Liver (tissue), 9 donors: Measurements from ENCODE around the gene ITPKB. TPM values are rescaled to one million over a fixed set of nuclear protein-coding genes. Genes with fewer than 3 reads are reported as not detected.

Source experiments
- DNase-seq: peaks from one replicate; pipeline ENCODE4 v3.0.0-alpha.2; 2017; ENCODE audit warnings: low spot score
- H3K27ac ChIP-seq, 2 donors: one replicate each; pipeline ENCODE4 v1.7.0; 2013; ENCODE audit warnings: inconsistent platforms in 2 of 2, low read length in 2 of 2, control low read depth in 1 of 2, low read depth in 1 of 2, mild to moderate bottlenecking in 1 of 2
- H3K27me3 ChIP-seq, 4 donors: one replicate each; pipeline versions ENCODE4 v1.6.1 to v1.7.0; 2013; ENCODE audit warnings: low read length in 3 of 4, inconsistent platforms in 1 of 4, mild to moderate bottlenecking in 1 of 4, moderate library complexity in 1 of 4; ENCODE audit not compliant: control insufficient read depth in 4 of 4, insufficient read depth in 4 of 4
- H3K36me3 ChIP-seq, 4 donors: one replicate each; pipeline versions ENCODE4 v1.6.1 to v1.7.0; 2013; ENCODE audit warnings: low read length in 3 of 4, mild to moderate bottlenecking in 3 of 4, low read depth in 1 of 4, moderate library complexity in 1 of 4; ENCODE audit not compliant: control insufficient read depth in 4 of 4, insufficient read depth in 3 of 4
- H3K4me1 ChIP-seq, 4 donors: one replicate each; pipeline versions ENCODE4 v1.6.1 to v1.7.0; 2013; ENCODE audit warnings: low read length in 3 of 4, mild to moderate bottlenecking in 3 of 4, moderate library complexity in 1 of 4; ENCODE audit not compliant: control insufficient read depth in 4 of 4, insufficient read depth in 4 of 4
- H3K4me3 ChIP-seq, 3 donors: one replicate each; pipeline versions ENCODE4 v1.6.1 to v1.7.0; 2013; ENCODE audit warnings: low read length in 3 of 3, control low read depth in 1 of 3, low read depth in 1 of 3, mild to moderate bottlenecking in 1 of 3
- H3K9ac ChIP-seq, 2 donors: one replicate each; pipeline ENCODE4 v1.7.0; 2013; ENCODE audit warnings: low read length in 2 of 2, mild to moderate bottlenecking in 2 of 2, moderate library complexity in 2 of 2, control low read depth in 1 of 2, low read depth in 1 of 2
- H3K9me3 ChIP-seq, 4 donors: one replicate each; pipeline versions ENCODE4 v1.6.1 to v1.7.0; 2013; ENCODE audit warnings: low read length in 3 of 4; ENCODE audit not compliant: control insufficient read depth in 4 of 4
- EGR1 ChIP-seq, 2 donors: IDR thresholded peaks; 2 replicates each; pipeline ENCODE4 v1.6.1; 2016 to 2018; ENCODE audit warnings: antibody characterized with exemption in 2 of 2, low read depth in 2 of 2
- FOXA1 ChIP-seq: IDR thresholded peaks from 2 replicates; pipeline ENCODE4 v1.6.1; 2016; ENCODE audit warnings: antibody characterized with exemption
- FOXA2 ChIP-seq: IDR thresholded peaks from 2 replicates; pipeline ENCODE4 v1.6.1; 2016; ENCODE audit warnings: antibody characterized with exemption
- GABPA ChIP-seq, 2 donors: IDR thresholded peaks in 1 of 2; conservative IDR thresholded peaks in 1 of 2; 2 replicates each; pipeline ENCODE4 v1.6.1; 2016; ENCODE audit warnings: antibody characterized with exemption in 2 of 2, mild to moderate bottlenecking in 1 of 2, moderate library complexity in 1 of 2
- HNF4A ChIP-seq, 2 donors: conservative IDR thresholded peaks; 2 replicates each; pipeline ENCODE4 v1.6.1; 2016; ENCODE audit warnings: antibody characterized with exemption in 2 of 2, mild to moderate bottlenecking in 2 of 2
- HNF4G ChIP-seq: IDR thresholded peaks from 2 replicates; pipeline ENCODE4 v1.6.1; 2016; ENCODE audit warnings: antibody characterized with exemption
- JUND ChIP-seq, 2 donors: IDR thresholded peaks; 2 replicates each; pipeline ENCODE4 v1.6.1; 2016; ENCODE audit warnings: antibody characterized with exemption in 2 of 2
- NR2F2 ChIP-seq: IDR thresholded peaks from 2 replicates; pipeline ENCODE4 v1.6.1; 2016; ENCODE audit warnings: antibody characterized with exemption
- RAD21 ChIP-seq, 2 donors: IDR thresholded peaks; 2 replicates each; pipeline ENCODE4 v1.6.1; 2016; ENCODE audit warnings: antibody characterized with exemption in 2 of 2, mild to moderate bottlenecking in 2 of 2
- RXRA ChIP-seq, 2 donors: IDR thresholded peaks; 2 replicates each; pipeline ENCODE4 v1.6.1; 2017 to 2018; ENCODE audit warnings: antibody characterized with exemption in 2 of 2, mild to moderate bottlenecking in 1 of 2
- SP1 ChIP-seq: IDR thresholded peaks from 2 replicates; pipeline ENCODE4 v1.6.1; 2018; ENCODE audit warnings: antibody characterized with exemption, mild to moderate bottlenecking
- TAF1 ChIP-seq: conservative IDR thresholded peaks from 2 replicates; pipeline ENCODE4 v1.6.1; 2016; ENCODE audit warnings: antibody characterized with exemption, mild to moderate bottlenecking
- YY1 ChIP-seq: IDR thresholded peaks from 2 replicates; pipeline ENCODE4 v1.6.1; 2016; ENCODE audit warnings: antibody characterized with exemption, mild to moderate bottlenecking
- WGBS: extraction: QIAGEN DNeasy Blood & Tissue Kit; methylation state at CpG from one replicate; pipeline ENCODE4 v1.1.7; 2013; 5-methylcytosine and 5-hydroxymethylcytosine counted together
- polyA plus RNA-seq, 2 donors: library from polyadenylated mRNA; stranded (reverse) in 1 of 2; unstranded in 1 of 2; fragments of 200-250 nt in 1 of 2; fragments of >200 nt in 1 of 2; fragmentation: Nextera tagmentation in 1 of 2; extraction: Ambion mirVana in 1 of 2; gene quantifications; one replicate each; pipeline versions ENCODE4 v1.2.1 to v1.2.3, GENCODE V29; 2013 to 2015
- total RNA-seq, 2 donors: library from RNA; depleted of rRNA; stranded (reverse); fragments of >200 nt; gene quantifications; one replicate each; pipeline ENCODE4 v1.2.3, GENCODE V29; 2014
- TF ChIP-seq, protein P1 (sequence below): IDR thresholded peaks from 2 replicates; pipeline ENCODE4 v1.6.1; 2016; ENCODE audit warnings: antibody characterized with exemption
- TF ChIP-seq, protein P2 (sequence below): fragments of 150-350 bp; IDR thresholded peaks from 2 replicates; pipeline ENCODE4 v1.5.1; 2017; ENCODE audit warnings: improper control_type of control experiment, low read depth, low read length; ENCODE audit not compliant: missing input control
- TF ChIP-seq, protein P3 (sequence below): IDR thresholded peaks from 2 replicates; pipeline ENCODE4 v1.6.1; 2016; ENCODE audit warnings: antibody characterized with exemption
- TF ChIP-seq, protein P4 (sequence below): IDR thresholded peaks from 2 replicates; pipeline ENCODE4 v1.6.1; 2016; ENCODE audit warnings: antibody characterized with exemption, mild to moderate bottlenecking
- TF ChIP-seq, protein P5 (sequence below): IDR thresholded peaks from 2 replicates; pipeline ENCODE4 v1.6.1; 2016; ENCODE audit warnings: antibody characterized with exemption
- donor health status: healthy.
- donor health status: healthy.
- donor health status: healthy.
- donor health status: healthy.
- donor health status: healthy.

ITPKB gene
- total and polyA plus RNA-seq, 4 donors: 0.61 to 5.8 (median 3.7) TPM

DNA sequence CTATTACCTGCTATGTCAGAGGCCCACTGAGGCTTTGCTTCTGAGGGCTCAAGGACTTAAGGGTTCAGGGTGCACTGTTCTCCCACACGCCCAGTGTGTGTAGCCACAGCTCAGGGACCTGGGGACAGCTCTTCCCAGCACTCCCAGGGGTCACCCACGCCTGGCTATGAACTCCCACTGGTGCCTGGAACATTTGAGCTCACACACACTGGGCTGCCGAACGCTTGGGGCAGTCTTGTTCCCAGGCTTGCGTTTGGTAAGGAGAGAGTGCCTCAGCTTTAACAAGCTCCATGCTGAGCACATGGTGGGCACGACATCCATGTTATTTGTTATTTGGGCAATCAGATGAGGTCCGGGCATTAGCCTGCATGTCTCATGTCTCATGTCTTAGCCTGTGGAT, 153.0 kb downstream of the ITPKB start:
- no peak overlapping the region for H3K4me3 ChIP-seq
- WGBS: 95% methylated on average over 7 of the region's 7 CpGs
- DNase-seq: no peak
- no peaks in the 10 kb centered on the region for H3K9me3 ChIP-seq
- TF ChIP-seq SP1 (no peak), RAD21 (IDR thresholded peaks at IDR 0.05) (no peak), NR2F2 (no peak), HNF4G (no peak), YY1 (no peak), TAF1 (no peak), JUND (IDR thresholded peaks at IDR 0.05) (no peak), FOXA1 (no peak), HNF4A (conservative IDR thresholded peaks at IDR 0.05) (no peak), RXRA (IDR thresholded peaks at IDR 0.05) (no peak), EGR1 (IDR thresholded peaks at IDR 0.05; ENCODE audit: low read depth in 2 of 2) (no peak), FOXA2 (no peak), GABPA (IDR thresholded peaks at IDR 0.05 in 1 of 2, conservative IDR thresholded peaks at IDR 0.05 in 1 of 2) (no peak)
- TF ChIP-seq, protein P1, sequence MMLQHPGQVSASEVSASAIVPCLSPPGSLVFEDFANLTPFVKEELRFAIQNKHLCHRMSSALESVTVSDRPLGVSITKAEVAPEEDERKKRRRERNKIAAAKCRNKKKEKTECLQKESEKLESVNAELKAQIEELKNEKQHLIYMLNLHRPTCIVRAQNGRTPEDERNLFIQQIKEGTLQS: no peak
- TF ChIP-seq, protein P2, sequence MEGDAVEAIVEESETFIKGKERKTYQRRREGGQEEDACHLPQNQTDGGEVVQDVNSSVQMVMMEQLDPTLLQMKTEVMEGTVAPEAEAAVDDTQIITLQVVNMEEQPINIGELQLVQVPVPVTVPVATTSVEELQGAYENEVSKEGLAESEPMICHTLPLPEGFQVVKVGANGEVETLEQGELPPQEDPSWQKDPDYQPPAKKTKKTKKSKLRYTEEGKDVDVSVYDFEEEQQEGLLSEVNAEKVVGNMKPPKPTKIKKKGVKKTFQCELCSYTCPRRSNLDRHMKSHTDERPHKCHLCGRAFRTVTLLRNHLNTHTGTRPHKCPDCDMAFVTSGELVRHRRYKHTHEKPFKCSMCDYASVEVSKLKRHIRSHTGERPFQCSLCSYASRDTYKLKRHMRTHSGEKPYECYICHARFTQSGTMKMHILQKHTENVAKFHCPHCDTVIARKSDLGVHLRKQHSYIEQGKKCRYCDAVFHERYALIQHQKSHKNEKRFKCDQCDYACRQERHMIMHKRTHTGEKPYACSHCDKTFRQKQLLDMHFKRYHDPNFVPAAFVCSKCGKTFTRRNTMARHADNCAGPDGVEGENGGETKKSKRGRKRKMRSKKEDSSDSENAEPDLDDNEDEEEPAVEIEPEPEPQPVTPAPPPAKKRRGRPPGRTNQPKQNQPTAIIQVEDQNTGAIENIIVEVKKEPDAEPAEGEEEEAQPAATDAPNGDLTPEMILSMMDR: no peak
- TF ChIP-seq, protein P3, sequence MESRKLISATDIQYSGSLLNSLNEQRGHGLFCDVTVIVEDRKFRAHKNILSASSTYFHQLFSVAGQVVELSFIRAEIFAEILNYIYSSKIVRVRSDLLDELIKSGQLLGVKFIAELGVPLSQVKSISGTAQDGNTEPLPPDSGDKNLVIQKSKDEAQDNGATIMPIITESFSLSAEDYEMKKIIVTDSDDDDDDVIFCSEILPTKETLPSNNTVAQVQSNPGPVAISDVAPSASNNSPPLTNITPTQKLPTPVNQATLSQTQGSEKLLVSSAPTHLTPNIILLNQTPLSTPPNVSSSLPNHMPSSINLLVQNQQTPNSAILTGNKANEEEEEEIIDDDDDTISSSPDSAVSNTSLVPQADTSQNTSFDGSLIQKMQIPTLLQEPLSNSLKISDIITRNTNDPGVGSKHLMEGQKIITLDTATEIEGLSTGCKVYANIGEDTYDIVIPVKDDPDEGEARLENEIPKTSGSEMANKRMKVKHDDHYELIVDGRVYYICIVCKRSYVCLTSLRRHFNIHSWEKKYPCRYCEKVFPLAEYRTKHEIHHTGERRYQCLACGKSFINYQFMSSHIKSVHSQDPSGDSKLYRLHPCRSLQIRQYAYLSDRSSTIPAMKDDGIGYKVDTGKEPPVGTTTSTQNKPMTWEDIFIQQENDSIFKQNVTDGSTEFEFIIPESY: no peak
- TF ChIP-seq, protein P4, sequence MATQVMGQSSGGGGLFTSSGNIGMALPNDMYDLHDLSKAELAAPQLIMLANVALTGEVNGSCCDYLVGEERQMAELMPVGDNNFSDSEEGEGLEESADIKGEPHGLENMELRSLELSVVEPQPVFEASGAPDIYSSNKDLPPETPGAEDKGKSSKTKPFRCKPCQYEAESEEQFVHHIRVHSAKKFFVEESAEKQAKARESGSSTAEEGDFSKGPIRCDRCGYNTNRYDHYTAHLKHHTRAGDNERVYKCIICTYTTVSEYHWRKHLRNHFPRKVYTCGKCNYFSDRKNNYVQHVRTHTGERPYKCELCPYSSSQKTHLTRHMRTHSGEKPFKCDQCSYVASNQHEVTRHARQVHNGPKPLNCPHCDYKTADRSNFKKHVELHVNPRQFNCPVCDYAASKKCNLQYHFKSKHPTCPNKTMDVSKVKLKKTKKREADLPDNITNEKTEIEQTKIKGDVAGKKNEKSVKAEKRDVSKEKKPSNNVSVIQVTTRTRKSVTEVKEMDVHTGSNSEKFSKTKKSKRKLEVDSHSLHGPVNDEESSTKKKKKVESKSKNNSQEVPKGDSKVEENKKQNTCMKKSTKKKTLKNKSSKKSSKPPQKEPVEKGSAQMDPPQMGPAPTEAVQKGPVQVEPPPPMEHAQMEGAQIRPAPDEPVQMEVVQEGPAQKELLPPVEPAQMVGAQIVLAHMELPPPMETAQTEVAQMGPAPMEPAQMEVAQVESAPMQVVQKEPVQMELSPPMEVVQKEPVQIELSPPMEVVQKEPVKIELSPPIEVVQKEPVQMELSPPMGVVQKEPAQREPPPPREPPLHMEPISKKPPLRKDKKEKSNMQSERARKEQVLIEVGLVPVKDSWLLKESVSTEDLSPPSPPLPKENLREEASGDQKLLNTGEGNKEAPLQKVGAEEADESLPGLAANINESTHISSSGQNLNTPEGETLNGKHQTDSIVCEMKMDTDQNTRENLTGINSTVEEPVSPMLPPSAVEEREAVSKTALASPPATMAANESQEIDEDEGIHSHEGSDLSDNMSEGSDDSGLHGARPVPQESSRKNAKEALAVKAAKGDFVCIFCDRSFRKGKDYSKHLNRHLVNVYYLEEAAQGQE: no peak
- TF ChIP-seq, protein P5, sequence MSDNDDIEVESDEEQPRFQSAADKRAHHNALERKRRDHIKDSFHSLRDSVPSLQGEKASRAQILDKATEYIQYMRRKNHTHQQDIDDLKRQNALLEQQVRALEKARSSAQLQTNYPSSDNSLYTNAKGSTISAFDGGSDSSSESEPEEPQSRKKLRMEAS: no peak
- H3K9ac ChIP-seq: no peak overlapping the region
- no peaks in the 10 kb centered on the region for H3K36me3 ChIP-seq
- no peak overlapping the region for H3K27ac ChIP-seq
- no peaks in the 10 kb centered on the region for H3K27me3 ChIP-seq
- no peaks in the 10 kb centered on the region for H3K4me1 ChIP-seq
